HCT116 (cell line): Measurements from ENCODE around the gene FOXO3. TPM values are rescaled to one million over a fixed set of nuclear protein-coding genes. Genes with fewer than 3 reads are reported as not detected.

ENCODE experiments used
- ATAC-seq: fragments of 200-7000 bp; cut with Tn5 transposase; 2 replicates; pipeline ENCODE4 v1.9.1; 2020; ENCODE audit warnings: mild to moderate bottlenecking, moderate library complexity
- BruUV-seq: library from RNA; stranded (reverse); fragments of 400-500 nt; replicated peaks from 2 replicates; lab custom pipeline; 2021; lab: Mats Ljungman, UMichigan
- CTCF ChIA-PET: fragments of 300-600 bp; sonication (Branson Sonifier 250); formaldehyde crosslinking; loops from one replicate; lab custom pipeline; 2021; ENCODE audit warnings: antibody characterized with exemption; lab: Charles Lee
- POLR2A ChIA-PET: fragments of 300-600, 350-600 bp; sonication (Branson Sonifier 250); formaldehyde crosslinking; loops from one replicate; lab custom pipeline; 2021; ENCODE audit warnings: antibody characterized with exemption; lab: Charles Lee
- RAD21 ChIA-PET, 2 experiments: fragments of 300-600 bp; sonication (Branson Sonifier 250); formaldehyde crosslinking; loops; one replicate each; lab custom pipeline; 2023; ENCODE audit warnings: low total read pairs in 2 of 2; ENCODE audit not compliant: uncharacterized antibody in 2 of 2, unreplicated experiment in 2 of 2, low non-redundant PET in 1 of 2; lab: Charles Lee
- DNase-seq: peaks from one replicate; pipeline ENCODE4 v3.0.0-alpha.2; 2010; ENCODE audit warnings: low read depth, low spot score
- H2AFZ ChIP-seq: fragments of 200-600 bp; shearing (Covaris generic), sonication (generic); 2 replicates; pipeline ENCODE4 v1.6.1; 2017; ENCODE audit warnings: low read depth, mixed run types, mixed read lengths, antibody characterized with exemption, low read length; ENCODE audit not compliant: poor library complexity, severe bottlenecking
- H3K27ac ChIP-seq: 2 replicates; pipeline ENCODE4 v1.5.1; 2012; ENCODE audit warnings: low read depth, low read length
- H3K27me3 ChIP-seq: fragments of 200-600 bp; sonication (generic); 2 replicates; pipeline ENCODE4 v1.6.1; 2016; ENCODE audit warnings: mixed run types, low read length, mixed read lengths; ENCODE audit not compliant: insufficient read depth
- H3K36me3 ChIP-seq, 2 experiments: fragments of 200-500 bp in 1 of 2; fragments of 200-600 bp in 1 of 2; sonication (Bioruptor generic) in 1 of 2; sonication (generic) in 1 of 2; 2 replicates each; pipeline versions ENCODE4 v1.5.1 to v1.6.1; 2014 to 2016; ENCODE audit warnings: low read length in 2 of 2, inconsistent platforms in 1 of 2, mixed read lengths in 1 of 2, mixed run types in 1 of 2; ENCODE audit not compliant: insufficient read depth in 2 of 2, control insufficient read depth in 1 of 2
- H3K4me1 ChIP-seq, 2 experiments: fragments of 200-600 bp in 1 of 2; sonication (generic) in 1 of 2; 2 replicates each; pipeline versions ENCODE4 v1.5.1 to v1.6.1; 2012 to 2017; ENCODE audit warnings: low read length in 2 of 2, inconsistent platforms in 1 of 2, mild to moderate bottlenecking in 1 of 2, mixed read lengths in 1 of 2, mixed run types in 1 of 2, moderate library complexity in 1 of 2; ENCODE audit not compliant: insufficient read depth in 2 of 2, control insufficient read depth in 1 of 2
- H3K4me2 ChIP-seq: fragments of 200-600 bp; sonication (generic); 2 replicates; pipeline ENCODE4 v1.6.1; 2017; ENCODE audit warnings: mixed run types, low read length, mixed read lengths
- H3K4me3 ChIP-seq, 2 experiments: fragments of 200-600 bp in 1 of 2; sonication (generic) in 1 of 2; replicated peaks in 1 of 2; 2 replicates each; pipeline ENCODE4 v1.5.1; 2011 to 2016; ENCODE audit warnings: low read length in 2 of 2, control low read depth in 1 of 2, low read depth in 1 of 2, mild to moderate bottlenecking in 1 of 2, mixed read lengths in 1 of 2, mixed run types in 1 of 2
- H3K79me2 ChIP-seq: fragments of 200-600 bp; sonication (generic); 2 replicates; pipeline ENCODE4 v1.6.1; 2017; ENCODE audit warnings: mild to moderate bottlenecking, mixed run types, low read length, moderate library complexity, mixed read lengths; ENCODE audit not compliant: insufficient read depth
- H3K9ac ChIP-seq: fragments of 200-600 bp; sonication (generic); 2 replicates; pipeline ENCODE4 v1.6.1; 2016; ENCODE audit warnings: low read length, mixed read lengths
- H3K9me2 ChIP-seq: fragments of 200-600 bp; sonication (generic), shearing (Covaris generic); 2 replicates; pipeline ENCODE4 v1.6.1; 2017; ENCODE audit warnings: mixed run types, mild to moderate bottlenecking, moderate library complexity; ENCODE audit not compliant: insufficient read depth
- H3K9me3 ChIP-seq, 2 experiments: fragments of 200-500 bp in 1 of 2; fragments of 200-600 bp in 1 of 2; sonication (Bioruptor generic) in 1 of 2; sonication (generic) in 1 of 2; 2 replicates each; pipeline ENCODE4 v1.6.1; 2014 to 2017; ENCODE audit warnings: low read length in 2 of 2, mixed read lengths in 2 of 2, inconsistent platforms in 1 of 2, low read depth in 1 of 2, mild to moderate bottlenecking in 1 of 2, mixed run types in 1 of 2, moderate library complexity in 1 of 2; ENCODE audit not compliant: control insufficient read depth in 1 of 2, insufficient read depth in 1 of 2
- H4K20me1 ChIP-seq: fragments of 200-600 bp; sonication (generic), shearing (Covaris generic); 2 replicates; pipeline ENCODE4 v1.6.1; 2017; ENCODE audit warnings: mixed run types, mild to moderate bottlenecking, moderate library complexity; ENCODE audit not compliant: insufficient read depth
- ATF3 ChIP-seq: IDR thresholded peaks from 2 replicates; pipeline ENCODE4 v1.6.1; 2012
- CBX3 ChIP-seq: IDR thresholded peaks from 2 replicates; pipeline ENCODE4 v1.6.1; 2012; ENCODE audit warnings: low read depth
- CEBPB ChIP-seq: IDR thresholded peaks from 2 replicates; pipeline ENCODE4 v1.6.1; 2012; ENCODE audit warnings: low read depth
- CTCF ChIP-seq, 3 experiments: fragments of 200-600 bp in 1 of 3; sonication (generic) in 1 of 3; IDR thresholded peaks in 2 of 3; conservative IDR thresholded peaks in 1 of 3; 2 replicates each; pipeline ENCODE4 v1.5.1; 2012 to 2017; ENCODE audit warnings: low read depth in 2 of 3, low read length in 2 of 3, antibody characterized with exemption in 1 of 3, borderline replicate concordance in 1 of 3, control low read depth in 1 of 3, mild to moderate bottlenecking in 1 of 3, mixed read lengths in 1 of 3, mixed run types in 1 of 3, moderate library complexity in 1 of 3; ENCODE audit not compliant: insufficient read depth in 1 of 3
- EZH2 ChIP-seq: fragments of 200-600 bp; sonication (generic); IDR thresholded peaks from 2 replicates; pipeline ENCODE4 v1.6.1; 2017; ENCODE audit warnings: antibody characterized with exemption, mixed run types
- EZH2phosphoT487 ChIP-seq: fragments of 200-600 bp; IDR thresholded peaks from 2 replicates; pipeline ENCODE4 v1.6.1; 2018; ENCODE audit warnings: antibody characterized with exemption, borderline replicate concordance
- FOSL1 ChIP-seq: IDR thresholded peaks from 2 replicates; pipeline ENCODE4 v1.6.1; 2012; ENCODE audit warnings: low read depth
- POLR2A ChIP-seq: IDR thresholded peaks from 2 replicates; pipeline ENCODE4 v1.7.0; 2011; ENCODE audit warnings: borderline replicate concordance; ENCODE audit not compliant: insufficient read depth, insufficient read length; ENCODE audit errors: extremely low read depth
- RAD21 ChIP-seq: IDR thresholded peaks from 2 replicates; pipeline ENCODE4 v1.6.1; 2012; ENCODE audit warnings: low read depth, mild to moderate bottlenecking
- REST ChIP-seq: IDR thresholded peaks from 2 replicates; pipeline ENCODE4 v1.6.1; 2012; ENCODE audit warnings: low read depth
- SP1 ChIP-seq: IDR thresholded peaks from 2 replicates; pipeline ENCODE4 v1.6.1; 2012; ENCODE audit warnings: low read depth
- ZBTB33 ChIP-seq: IDR thresholded peaks from 2 replicates; pipeline ENCODE4 v1.6.1; 2011; ENCODE audit warnings: mild to moderate bottlenecking, low read length, moderate library complexity; ENCODE audit not compliant: insufficient replicate concordance; ENCODE audit errors: extremely low read depth
- ZFX ChIP-seq: fragments of 450-650 bp; IDR thresholded peaks from 2 replicates; pipeline ENCODE4 v1.6.1; 2017
- intact Hi-C: fragments of 100-400 bp; cut with micrococcal nuclease; formaldehyde crosslinking; loops from 2 replicates; pipeline ENCODE4 v1.10.0; 2022
- total RNA-seq: library from RNA; stranded (reverse); gene quantifications from one replicate; pipeline ENCODE4 v1.2.1, GENCODE V29; 2021; ENCODE audit not compliant: unreplicated experiment

The FOXO3 gene
- total RNA-seq, 1 experiment from 2014 or later, result 40.0 TPM

- TF ChIP-seq RAD21, result no peak
- no peak for TF ChIP-seq SP1
- TF ChIP-seq EZH2phosphoT487, result no peak
- no peak for TF ChIP-seq ATF3
- no peak for TF ChIP-seq CBX3
- no peak for TF ChIP-seq ZBTB33
- TF ChIP-seq POLR2A, result no peak
- no peak for TF ChIP-seq FOSL1
- no peak for TF ChIP-seq CEBPB
- no peak for TF ChIP-seq EZH2
These were observed 18.0 kb downstream of the FOXO3 start (continued) for GRCh38 chr6:108578595-108579327.

- Histone ChIP-seq H3K4me1 (peaks cover 12 to 23% of the 10 kb centered on the region in 2 experiments), H3K4me2 (no peak overlapping the region), H3K9me2 (no peaks in the 10 kb centered on the region), H3K27me3 (no peaks in the 10 kb centered on the region), H4K20me1 (peaks cover 21% of the 10 kb centered on the region; the same call in 1 of the 2 replicates), H3K9me3 (no peaks in the 10 kb centered on the region), H3K9ac (no peak overlapping the region), H2AFZ (no peak overlapping the region), H3K4me3 (no peak overlapping the region), H3K27ac (no peak overlapping the region), H3K79me2 (peaks cover 99% of the 10 kb centered on the region), H3K36me3 (no peaks in the 10 kb centered on the region; a peak in 1 of 4 replicates)
- intact Hi-C loops, result no loop called here
- RAD21 ChIA-PET, result no interaction called here
- POLR2A ChIA-PET, result no interaction called here
- BruUV-seq, result no TSS peak
- ATAC-seq, result no peak
- CTCF ChIA-PET, result no interaction called here
- DNase-seq, result no peak
- TF ChIP-seq ZFX (no peak), ZBTB33 (no peak), EZH2phosphoT487 (no peak), CTCF (IDR thresholded peaks at IDR 0.05 in 2 of 3, conservative IDR thresholded peaks at IDR 0.05 in 1 of 3; ENCODE audit: borderline replicate concordance in 1 of 3, insufficient read depth in 1 of 3, low read depth in 2 of 3, low read length in 2 of 3) (no peak), REST (no peak), ATF3 (no peak), EZH2 (no peak), CEBPB (no peak)
- TF ChIP-seq, all 23 proteins: peak for 0
These were observed 18.6 kb downstream of the FOXO3 start for GRCh38 chr6:108579328-108579721.
